ENCODE measurements around the gene CFAP20DC. TPM values are rescaled to one million over a fixed set of nuclear protein-coding genes. Genes with fewer than 3 reads are reported as not detected.

CFAP20DC gene
- total and polyA plus RNA-seq, 2 of the 13 experiments (the other 11 are each of a cell fraction or from before 2014, with no cell fraction given), result not detected

DNA sequence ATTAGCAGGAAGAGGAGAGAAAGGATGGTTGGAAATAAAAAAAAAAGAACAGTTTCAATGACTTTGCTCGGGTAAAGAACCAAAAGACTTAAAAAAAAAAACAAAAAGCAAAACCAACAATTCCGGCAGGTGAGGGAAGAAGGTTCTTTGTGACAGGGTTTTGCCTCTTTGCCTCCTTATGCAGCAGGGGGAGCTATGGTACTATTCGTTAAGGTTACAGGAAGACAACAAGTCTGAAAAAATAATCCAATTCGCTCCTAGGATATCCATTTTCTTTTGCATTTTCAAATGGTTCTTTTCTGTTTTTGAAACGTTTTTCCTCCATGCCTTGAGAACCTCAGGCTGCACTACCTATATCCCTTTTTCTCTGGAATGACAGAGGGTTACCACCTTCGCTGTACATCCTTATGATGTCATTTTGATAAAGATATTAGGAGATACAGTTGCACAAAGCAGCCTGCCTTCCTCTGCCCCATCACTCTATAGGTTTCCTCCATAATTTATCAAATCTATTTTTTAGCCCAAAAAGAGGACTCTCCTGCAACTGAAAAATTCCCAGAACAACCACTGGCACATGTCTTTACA, 55.0 kb downstream of the CFAP20DC start:
- Histone ChIP-seq H3K4me1 (ENCODE audit: insufficient read depth, low read length) (no peaks in the 10 kb centered on the region), H3K9ac (ENCODE audit: insufficient read depth, low read depth, low read length) (no peak overlapping the region), H3K9me3 (ENCODE audit: low read length) (no peaks in the 10 kb centered on the region), H3K27me3 (ENCODE audit: control insufficient read depth in 1 of 2, insufficient read depth in 2 of 2, low read length in 2 of 2) (no peaks in the 10 kb centered on the region; a peak in 1 of 5 replicates), H3K27ac (ENCODE audit: extremely low read length, insufficient read depth, low read length) (no peak overlapping the region), H3K79me2 (ENCODE audit: insufficient read depth, low read length) (no peaks in the 10 kb centered on the region), H3K36me3 (replicated peaks in 1 of 2; ENCODE audit: control insufficient read depth in 1 of 2, insufficient read depth in 2 of 2, low read length in 2 of 2) (no peaks in the 10 kb centered on the region), H3K4me2 (ENCODE audit: low read depth, low read length) (no peak overlapping the region), H4K20me1 (ENCODE audit: insufficient read depth, low read length) (no peaks in the 10 kb centered on the region), H2AFZ (ENCODE audit: low read length) (no peak overlapping the region), H3K4me3 (replicated peaks in 1 of 3; ENCODE audit: insufficient read depth in 1 of 3, low read depth in 2 of 3, low read length in 3 of 3) (no peak overlapping the region)
- FAIRE-seq (peak; percentile 80), DNase-seq (ENCODE audit: low spot score) (peak; percentile 39), ATAC-seq (0 out of 3 replicates have a peak, but pooled peaks have one; percentile 30)
- intact Hi-C loops (cut with micrococcal nuclease; ENCODE audit: unreplicated experiment) (loop anchor here (2.0 kb wide), 1 partner anchor 58 kb away; no protein-coding TSS in a partner anchor), in situ Hi-C loops (cut with HindIII; ENCODE audit: extremely low pct_ligation_motif_present, low pct_unique_long_range_greater_than_20kb) (no loop called here)
- CTCF ChIA-PET (ENCODE audit: low intra/inter-chr PET ratio, low total read pairs), result interaction anchor here (1.4 kb wide), 1 partner anchor 58 kb away, joined by 4 read pairs; no protein-coding TSS in a partner anchor
- TF ChIP-seq STAG1 (CRISPR knock-in tag; IDR thresholded peaks at IDR 0.05) (peak; percentile 55), POLR2G (IDR thresholded peaks at IDR 0.05; ENCODE audit: low read depth, low read length) (no peak), CTCF (CRISPR knock-in tag; IDR thresholded peaks at IDR 0.05) (peak; percentile 57), SMC3 (IDR thresholded peaks at IDR 0.05; ENCODE audit: low read length) (peak; percentile 20; the same call in 1 of the 2 replicates), THAP9 (CRISPR knock-in tag; IDR thresholded peaks at IDR 0.05; ENCODE audit: borderline replicate concordance) (no peak)
- TF ChIP-seq, protein P1, sequence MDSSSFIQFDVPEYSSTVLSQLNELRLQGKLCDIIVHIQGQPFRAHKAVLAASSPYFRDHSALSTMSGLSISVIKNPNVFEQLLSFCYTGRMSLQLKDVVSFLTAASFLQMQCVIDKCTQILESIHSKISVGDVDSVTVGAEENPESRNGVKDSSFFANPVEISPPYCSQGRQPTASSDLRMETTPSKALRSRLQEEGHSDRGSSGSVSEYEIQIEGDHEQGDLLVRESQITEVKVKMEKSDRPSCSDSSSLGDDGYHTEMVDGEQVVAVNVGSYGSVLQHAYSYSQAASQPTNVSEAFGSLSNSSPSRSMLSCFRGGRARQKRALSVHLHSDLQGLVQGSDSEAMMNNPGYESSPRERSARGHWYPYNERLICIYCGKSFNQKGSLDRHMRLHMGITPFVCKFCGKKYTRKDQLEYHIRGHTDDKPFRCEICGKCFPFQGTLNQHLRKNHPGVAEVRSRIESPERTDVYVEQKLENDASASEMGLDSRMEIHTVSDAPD (CRISPR knock-in tag; IDR thresholded peaks at IDR 0.05), result no peak
- POLR2A ChIA-PET, result no interaction called here
- no TSS peak for BruUV-seq (replicated peaks)
- 14% methylated on average over 6 of the region's 6 CpGs for WGBS (ENCODE audit: low lambda C conversion rate)

All from HepG2 (cell line).